ENCODE results near the gene RNF224. TPM values are rescaled to one million over a fixed set of nuclear protein-coding genes. Genes with fewer than 3 reads are reported as not detected.

The RNF224 gene
- polyA plus RNA-seq, 4 donors, result 0.03 to 83.7 TPM; not detected in 2

GRCh38 chr9:137266162-137266527, 38.8 kb downstream of the RNF224 start:
- Histone ChIP-seq H3K27ac (ENCODE audit: low read depth in 1 of 3, low read length in 2 of 3) (no peak overlapping the region), H3K4me1 (ENCODE audit: control insufficient read depth in 3 of 3, insufficient read depth in 2 of 3, low read depth in 1 of 3, low read length in 2 of 3) (peaks cover 0 to 8% (median 3%) of the 10 kb centered on the region in 3 donors), H3K36me3 (ENCODE audit: control insufficient read depth in 3 of 3, insufficient read depth in 2 of 3, low read depth in 1 of 3, low read length in 3 of 3) (peaks cover 7 to 90% (median 8%) of the 10 kb centered on the region in 3 donors), H3K9me3 (ENCODE audit: control insufficient read depth in 2 of 2, insufficient read depth in 1 of 2, low read depth in 1 of 2, low read length in 1 of 2) (no peaks in the 10 kb centered on the region), H3K4me3 (ENCODE audit: low read depth in 1 of 3, low read length in 3 of 3) (no peak overlapping the region), H3K27me3 (ENCODE audit: control insufficient read depth in 3 of 3, insufficient read depth in 3 of 3, low read length in 3 of 3) (no peaks in the 10 kb centered on the region)
- DNase-seq, result no peak
- WGBS, 3 donors, result 88 to 92% (median 89%) methylated on average over 11 to 15 of the region's 15 CpGs
- no peak for FAIRE-seq

GRCh38 chr9:137266585-137267453, 39.5 kb downstream of the RNF224 start:
- no peak overlapping the region for H3K27ac ChIP-seq (ENCODE audit: low read depth in 1 of 3, low read length in 2 of 3)
- no peaks in the 10 kb centered on the region for H3K9me3 ChIP-seq (ENCODE audit: control insufficient read depth in 2 of 2, insufficient read depth in 1 of 2, low read depth in 1 of 2, low read length in 1 of 2)
- H3K4me1 ChIP-seq (ENCODE audit: control insufficient read depth in 3 of 3, insufficient read depth in 2 of 3, low read depth in 1 of 3, low read length in 2 of 3), result peaks cover 0 to 8% (median 3%) of the 10 kb centered on the region in 3 donors
- 90 to 94% (median 91%) methylated on average over 30 to 34 of the region's 34 CpGs for WGBS, 3 donors
- no peak overlapping the region for H3K4me3 ChIP-seq (ENCODE audit: low read depth in 1 of 3, low read length in 3 of 3)
- no peak for DNase-seq
- peaks cover 7 to 91% (median 11%) of the 10 kb centered on the region in 3 donors for H3K36me3 ChIP-seq (ENCODE audit: control insufficient read depth in 3 of 3, insufficient read depth in 2 of 3, low read depth in 1 of 3, low read length in 3 of 3)
- no peaks in the 10 kb centered on the region for H3K27me3 ChIP-seq (ENCODE audit: control insufficient read depth in 3 of 3, insufficient read depth in 3 of 3, low read length in 3 of 3)
- no peak for FAIRE-seq

GRCh38 chr9:137267933-137268355, 40.6 kb downstream of the RNF224 start:
- Histone ChIP-seq H3K36me3 (ENCODE audit: control insufficient read depth in 3 of 3, insufficient read depth in 2 of 3, low read depth in 1 of 3, low read length in 3 of 3) (peaks cover 7 to 96% (median 13%) of the 10 kb centered on the region in 3 donors), H3K27me3 (ENCODE audit: control insufficient read depth in 3 of 3, insufficient read depth in 3 of 3, low read length in 3 of 3) (no peaks in the 10 kb centered on the region), H3K9me3 (ENCODE audit: control insufficient read depth in 2 of 2, insufficient read depth in 1 of 2, low read depth in 1 of 2, low read length in 1 of 2) (peaks cover 0 to 2% of the 10 kb centered on the region in 2 donors), H3K4me1 (ENCODE audit: control insufficient read depth in 3 of 3, insufficient read depth in 2 of 3, low read depth in 1 of 3, low read length in 2 of 3) (peaks cover 0 to 8% (median 3%) of the 10 kb centered on the region in 3 donors), H3K27ac (ENCODE audit: low read depth in 1 of 3, low read length in 2 of 3) (peak overlapping the region in 1 of 3 donors; percentile 28), H3K4me3 (ENCODE audit: low read depth in 1 of 3, low read length in 3 of 3) (no peak overlapping the region)
- FAIRE-seq, result no peak
- 85 to 91% (median 85%) methylated on average over 6 of the region's 6 CpGs for WGBS, 3 donors
- no peak for DNase-seq

GRCh38 chr9:137268538-137269201, 41.4 kb downstream of the RNF224 start:
- FAIRE-seq (no peak), DNase-seq (no peak)
- Histone ChIP-seq H3K4me3 (ENCODE audit: low read depth in 1 of 3, low read length in 3 of 3) (no peak overlapping the region), H3K27ac (ENCODE audit: low read depth in 1 of 3, low read length in 2 of 3) (peak overlapping the region in 1 of 3 donors; percentile 76), H3K9me3 (ENCODE audit: control insufficient read depth in 2 of 2, insufficient read depth in 1 of 2, low read depth in 1 of 2, low read length in 1 of 2) (peaks cover 0 to 2% of the 10 kb centered on the region in 2 donors), H3K36me3 (ENCODE audit: control insufficient read depth in 3 of 3, insufficient read depth in 2 of 3, low read depth in 1 of 3, low read length in 3 of 3) (peaks cover 7 to 98% (median 13%) of the 10 kb centered on the region in 3 donors), H3K4me1 (ENCODE audit: control insufficient read depth in 3 of 3, insufficient read depth in 2 of 3, low read depth in 1 of 3, low read length in 2 of 3) (peaks cover 0 to 8% (median 3%) of the 10 kb centered on the region in 3 donors), H3K27me3 (ENCODE audit: control insufficient read depth in 3 of 3, insufficient read depth in 3 of 3, low read length in 3 of 3) (no peaks in the 10 kb centered on the region)
- WGBS, 3 donors, result 66 to 72% (median 68%) methylated on average over 19 of the region's 19 CpGs

GRCh38 chr9:137269231-137269772, 42.0 kb downstream of the RNF224 start:
- peaks cover 1 to 8% (median 4%) of the 10 kb centered on the region in 3 donors for H3K4me1 ChIP-seq (ENCODE audit: control insufficient read depth in 3 of 3, insufficient read depth in 2 of 3, low read depth in 1 of 3, low read length in 2 of 3)
- H3K36me3 ChIP-seq (ENCODE audit: control insufficient read depth in 3 of 3, insufficient read depth in 2 of 3, low read depth in 1 of 3, low read length in 3 of 3), result peaks cover 7 to 98% (median 11%) of the 10 kb centered on the region in 3 donors
- 21 to 41% (median 37%) methylated on average over 17 of the region's 17 CpGs for WGBS, 3 donors
- H3K4me3 ChIP-seq (ENCODE audit: low read depth in 1 of 3, low read length in 3 of 3), result peak overlapping the region in 1 of 3 donors; percentile 6
- H3K27me3 ChIP-seq (ENCODE audit: control insufficient read depth in 3 of 3, insufficient read depth in 3 of 3, low read length in 3 of 3), result no peaks in the 10 kb centered on the region
- H3K9me3 ChIP-seq (ENCODE audit: control insufficient read depth in 2 of 2, insufficient read depth in 1 of 2, low read depth in 1 of 2, low read length in 1 of 2), result peaks cover 0 to 2% of the 10 kb centered on the region in 2 donors
- FAIRE-seq (no peak), DNase-seq (peak in 1 of 2 donors; percentile 70)
- peak overlapping the region in 2 of 3 donors; percentile 8 to 76 for H3K27ac ChIP-seq (ENCODE audit: low read depth in 1 of 3, low read length in 2 of 3)

GRCh38 chr9:137270929-137271695, 43.8 kb downstream of the RNF224 start:
- Histone ChIP-seq H3K36me3 (ENCODE audit: control insufficient read depth in 3 of 3, insufficient read depth in 2 of 3, low read depth in 1 of 3, low read length in 3 of 3) (peaks cover 4 to 92% (median 10%) of the 10 kb centered on the region in 3 donors), H3K9me3 (ENCODE audit: control insufficient read depth in 2 of 2, insufficient read depth in 1 of 2, low read depth in 1 of 2, low read length in 1 of 2) (peaks cover 0 to 2% of the 10 kb centered on the region in 2 donors), H3K27me3 (ENCODE audit: control insufficient read depth in 3 of 3, insufficient read depth in 3 of 3, low read length in 3 of 3) (no peaks in the 10 kb centered on the region), H3K27ac (ENCODE audit: low read depth in 1 of 3, low read length in 2 of 3) (no peak overlapping the region), H3K4me1 (ENCODE audit: control insufficient read depth in 3 of 3, insufficient read depth in 2 of 3, low read depth in 1 of 3, low read length in 2 of 3) (peaks cover 4 to 15% (median 8%) of the 10 kb centered on the region in 3 donors), H3K4me3 (ENCODE audit: low read depth in 1 of 3, low read length in 3 of 3) (no peak overlapping the region)
- WGBS, 3 donors, result 82 to 88% (median 85%) methylated on average over 32 of the region's 32 CpGs
- FAIRE-seq (no peak), DNase-seq (no peak)

- peaks cover 0 to 2% of the 10 kb centered on the region in 2 donors for H3K9me3 ChIP-seq (ENCODE audit: control insufficient read depth in 2 of 2, insufficient read depth in 1 of 2, low read depth in 1 of 2, low read length in 1 of 2)
- H3K27ac ChIP-seq (ENCODE audit: low read depth in 1 of 3, low read length in 2 of 3), result no peak overlapping the region
- WGBS, 3 donors, result 44 to 59% (median 45%) methylated on average over 3 of the region's 3 CpGs
- peaks cover 0 to 91% (median 8%) of the 10 kb centered on the region in 3 donors for H3K36me3 ChIP-seq (ENCODE audit: control insufficient read depth in 3 of 3, insufficient read depth in 2 of 3, low read depth in 1 of 3, low read length in 3 of 3)
- H3K27me3 ChIP-seq (ENCODE audit: control insufficient read depth in 3 of 3, insufficient read depth in 3 of 3, low read length in 3 of 3), result no peaks in the 10 kb centered on the region
- DNase-seq (no peak), FAIRE-seq (no peak)
- peaks cover 4 to 20% (median 11%) of the 10 kb centered on the region in 3 donors for H3K4me1 ChIP-seq (ENCODE audit: control insufficient read depth in 3 of 3, insufficient read depth in 2 of 3, low read depth in 1 of 3, low read length in 2 of 3)
- H3K4me3 ChIP-seq (ENCODE audit: low read depth in 1 of 3, low read length in 3 of 3), result no peak overlapping the region
These were observed 44.4 kb downstream of the RNF224 start for GRCh38 chr9:137271696-137272076.
